H1 (cell line): ENCODE measurements around the gene PRR14L. TPM values are rescaled to one million over a fixed set of nuclear protein-coding genes. Genes with fewer than 3 reads are reported as not detected.
A peak's percentile ranks its signal among the peaks of the same experiment; 100 is the strongest.

Source experiments
- CTCF ChIA-PET: fragments of 300-600 bp; sonication (Branson Sonifier 250); formaldehyde crosslinking; loops from one replicate; lab custom pipeline; 2021; ENCODE audit not compliant: partially characterized antibody; lab: Charles Lee
- POLR2A ChIA-PET: fragments of 300-600 bp; sonication (Branson Sonifier 250); formaldehyde crosslinking; loops from one replicate; lab custom pipeline; 2021; ENCODE audit warnings: inconsistent platforms; ENCODE audit not compliant: partially characterized antibody; lab: Charles Lee
- DNase-seq, 2 experiments: peaks; one replicate each; pipeline versions ENCODE4 v3.0.0 to v3.0.0-alpha.2; 2010 to 2022; ENCODE audit warnings: low spot score in 2 of 2, low read depth in 1 of 2, mixed read lengths in 1 of 2
- FAIRE-seq: peaks from 2 replicates; lab custom pipeline; 2011; peaks lifted over from hg19 to GRCh38; lab: Jason Lieb, UNC
- H2AFZ ChIP-seq: 2 replicates; pipeline ENCODE4 v1.8.1; 2012; ENCODE audit warnings: low read length, inconsistent platforms
- H2AK5ac ChIP-seq: 2 replicates; pipeline ENCODE4 v1.6.1; 2013; ENCODE audit warnings: low read depth, low read length
- H2BK120ac ChIP-seq: replicated peaks from 2 replicates; pipeline ENCODE3; 2013; ENCODE audit warnings: low read depth, low read length, inconsistent platforms
- H2BK12ac ChIP-seq: 2 replicates; pipeline ENCODE4 v1.6.1; 2013; ENCODE audit warnings: low read depth, low read length
- H2BK15ac ChIP-seq: 2 replicates; pipeline ENCODE4 v1.6.1; 2013; ENCODE audit warnings: low read length
- H2BK20ac ChIP-seq: 2 replicates; pipeline ENCODE4 v1.6.1; 2013; ENCODE audit warnings: low read length
- H2BK5ac ChIP-seq: 2 replicates; pipeline ENCODE4 v1.6.1; 2013; ENCODE audit warnings: low read depth, low read length
- H3K14ac ChIP-seq: 2 replicates; pipeline ENCODE4 v1.6.1; 2013; ENCODE audit warnings: inconsistent platforms; ENCODE audit not compliant: insufficient read length
- H3K18ac ChIP-seq: 2 replicates; pipeline ENCODE4 v1.6.1; 2013; ENCODE audit warnings: low read length; ENCODE audit errors: extremely low read depth
- H3K23ac ChIP-seq: 2 replicates; pipeline ENCODE4 v1.6.1; 2013; ENCODE audit warnings: inconsistent platforms; ENCODE audit not compliant: insufficient read length
- H3K23me2 ChIP-seq: 2 replicates; pipeline ENCODE4 v1.6.1; 2013; ENCODE audit warnings: low read depth, low read length
- H3K27ac ChIP-seq: 2 replicates; pipeline ENCODE4 v1.6.1; 2011; ENCODE audit warnings: low read depth, low read length, inconsistent platforms
- H3K27me3 ChIP-seq, 4 experiments: replicated peaks in 1 of 4; 1 replicate in 1 of 4; 2 replicates in 3 of 4; pipeline versions ENCODE4 v1.6.1 to v1.8.1; 2011 to 2013; ENCODE audit warnings: low read length in 3 of 4, mild to moderate bottlenecking in 3 of 4, inconsistent platforms in 2 of 4, mixed read lengths in 2 of 4, moderate library complexity in 1 of 4; ENCODE audit not compliant: control insufficient read depth in 3 of 4, insufficient read depth in 3 of 4; ENCODE audit errors: extremely low read depth in 1 of 4
- H3K36me3 ChIP-seq, 4 experiments: 2 replicates each; pipeline versions ENCODE4 v1.6.1 to v1.8.1; 2011 to 2013; ENCODE audit warnings: mild to moderate bottlenecking in 4 of 4, low read length in 3 of 4, moderate library complexity in 2 of 4, control low read depth in 1 of 4, inconsistent platforms in 1 of 4; ENCODE audit not compliant: insufficient read depth in 4 of 4, control insufficient read depth in 2 of 4
- H3K4ac ChIP-seq: replicated peaks from 2 replicates; pipeline ENCODE3; 2013; ENCODE audit warnings: low read length, low read depth, mixed read lengths, inconsistent platforms; ENCODE audit not compliant: insufficient read length
- H3K4me1 ChIP-seq, 4 experiments: replicated peaks in 1 of 4; 1 replicate in 1 of 4; 2 replicates in 3 of 4; pipeline versions ENCODE4 v1.6.1 to v1.8.1; 2011 to 2013; ENCODE audit warnings: low read length in 3 of 4, inconsistent platforms in 2 of 4, mixed read lengths in 1 of 4; ENCODE audit not compliant: insufficient read depth in 4 of 4, control insufficient read depth in 3 of 4
- H3K4me2 ChIP-seq, 2 experiments: 2 replicates each; pipeline versions ENCODE4 v1.6.1 to v1.8.1; 2011 to 2013; ENCODE audit warnings: low read depth in 2 of 2, low read length in 2 of 2, control low read depth in 1 of 2, inconsistent platforms in 1 of 2, mild to moderate bottlenecking in 1 of 2; ENCODE audit not compliant: insufficient read depth in 1 of 2
- H3K4me3 ChIP-seq, 4 experiments: fragments of 200-600, 300-600 bp in 1 of 4; sonication (generic), shearing (Covaris generic), sonication (Bioruptor Twin) in 1 of 4; 2 replicates each; pipeline versions ENCODE4 v1.5.1 to v1.8.1; 2011 to 2016; ENCODE audit warnings: low read length in 4 of 4, low read depth in 3 of 4, control low read depth in 2 of 4, inconsistent platforms in 2 of 4, mild to moderate bottlenecking in 2 of 4, mixed read lengths in 1 of 4, moderate library complexity in 1 of 4; ENCODE audit not compliant: insufficient read depth in 2 of 4; ENCODE audit errors: extremely low read depth in 1 of 4
- H3K56ac ChIP-seq: replicated peaks from 2 replicates; pipeline ENCODE3; 2013; ENCODE audit warnings: low read depth, mild to moderate bottlenecking, mixed read lengths, low read length, inconsistent platforms; ENCODE audit not compliant: insufficient read length
- H3K79me1 ChIP-seq: 2 replicates; pipeline ENCODE4 v1.6.1; 2013; ENCODE audit warnings: low read depth, low read length, control low read depth
- H3K79me2 ChIP-seq, 2 experiments: 2 replicates each; pipeline versions ENCODE4 v1.6.1 to v1.8.1; 2012 to 2013; ENCODE audit warnings: low read length in 2 of 2, mild to moderate bottlenecking in 2 of 2, inconsistent platforms in 1 of 2; ENCODE audit not compliant: insufficient read depth in 2 of 2, control insufficient read depth in 1 of 2
- H3K9ac ChIP-seq, 4 experiments: replicated peaks in 1 of 4; 1 replicate in 1 of 4; 2 replicates in 3 of 4; pipeline versions ENCODE4 v1.6.1 to v1.8.1; 2011 to 2013; ENCODE audit warnings: low read depth in 3 of 4, low read length in 3 of 4, control low read depth in 2 of 4, mild to moderate bottlenecking in 2 of 4, moderate library complexity in 2 of 4, inconsistent platforms in 1 of 4; ENCODE audit errors: extremely low read depth in 1 of 4
- H3K9me3 ChIP-seq, 2 experiments: 2 replicates each; pipeline versions ENCODE4 v1.6.1 to v1.8.1; 2012 to 2013; ENCODE audit warnings: mild to moderate bottlenecking in 2 of 2, moderate library complexity in 2 of 2, control low read depth in 1 of 2, inconsistent platforms in 1 of 2, low read depth in 1 of 2, low read length in 1 of 2, mixed read lengths in 1 of 2; ENCODE audit not compliant: insufficient read depth in 2 of 2
- H4K20me1 ChIP-seq, 2 experiments: replicated peaks in 1 of 2; 2 replicates each; pipeline versions ENCODE3 to v1.8.1; 2011 to 2013; ENCODE audit warnings: inconsistent platforms in 2 of 2, low read length in 2 of 2, mild to moderate bottlenecking in 1 of 2; ENCODE audit not compliant: insufficient read depth in 2 of 2, control insufficient read depth in 1 of 2
- H4K5ac ChIP-seq: 2 replicates; pipeline ENCODE4 v1.6.1; 2013; ENCODE audit warnings: low read length, low read depth, mixed read lengths, inconsistent platforms; ENCODE audit not compliant: insufficient read length
- H4K8ac ChIP-seq: 2 replicates; pipeline ENCODE4 v1.8.0; 2013; ENCODE audit warnings: mild to moderate bottlenecking, moderate library complexity, low read length, inconsistent platforms; ENCODE audit not compliant: insufficient read depth; ENCODE audit errors: extremely low read depth
- H4K91ac ChIP-seq: replicated peaks from 2 replicates; pipeline ENCODE3; 2013; ENCODE audit warnings: low read length, mixed read lengths, inconsistent platforms; ENCODE audit not compliant: insufficient read length
- FOSL1 ChIP-seq: IDR thresholded peaks from 2 replicates; pipeline ENCODE4 v1.6.1; 2011; ENCODE audit warnings: mild to moderate bottlenecking, low read depth, low read length, moderate library complexity; ENCODE audit not compliant: insufficient read depth
- SIN3A ChIP-seq, 2 experiments: IDR thresholded peaks in 1 of 2; conservative IDR thresholded peaks in 1 of 2; 2 replicates each; pipeline ENCODE4 v1.6.1; 2011 to 2012; ENCODE audit warnings: low read length in 2 of 2, improper control_type of control experiment in 1 of 2, low read depth in 1 of 2, mild to moderate bottlenecking in 1 of 2
- SP2 ChIP-seq: IDR thresholded peaks from 2 replicates; pipeline ENCODE4 v1.6.1; 2012; ENCODE audit warnings: mild to moderate bottlenecking, low read length, inconsistent platforms
- SUZ12 ChIP-seq: fragments of 200-600 bp; sonication (generic); IDR thresholded peaks from 2 replicates; pipeline ENCODE4 v1.6.1; 2012; ENCODE audit warnings: mild to moderate bottlenecking, inconsistent platforms, low read length, moderate library complexity, mixed read lengths
- WGBS, 2 experiments: shearing (Covaris generic) in 1 of 2; methylation state at CpG; one replicate each; pipeline versions ENCODE4 v1.1.6 to v1.1.7; 2013 to 2015; ENCODE audit warnings: low lambda C conversion rate in 2 of 2, mixed read lengths in 2 of 2, inconsistent platforms in 1 of 2, low coverage in 1 of 2, missing lambda C conversion rate in 1 of 2; ENCODE audit not compliant: insufficient replicate concordance in 2 of 2, insufficient coverage in 1 of 2, insufficient read length in 1 of 2; ENCODE audit errors: extremely low coverage in 1 of 2, missing lambda C conversion rate in 1 of 2; 5-methylcytosine and 5-hydroxymethylcytosine counted together
- polyA plus RNA-seq, 7 experiments: library from polyadenylated mRNA; depleted of rRNA in 3 of 7; stranded (reverse) in 5 of 7; unstranded in 2 of 7; fragments of >200 nt in 5 of 7; fragments of 200-250 nt in 2 of 7; gene quantifications; 1 replicate in 5 of 7; 2 replicates in 1 of 7; 4 replicates in 1 of 7; pipeline versions ENCODE4 v1.2.1 to v1.2.3, GENCODE V29; 2011 to 2013; ENCODE audit warnings: missing spikeins in 2 of 7, mixed read lengths in 2 of 7
- total RNA-seq: library from RNA; stranded (reverse); fragmentation: NEBNext Ultra II Directional; extraction: Animal tissue kit (Norgen Biotek cat#: 25700); gene quantifications from 2 replicates; pipeline ENCODE4 v1.2.1, GENCODE V29; 2021
- TF ChIP-seq, protein P1 (sequence below): IDR thresholded peaks from 2 replicates; pipeline ENCODE4 v1.6.1; 2012; ENCODE audit warnings: inconsistent platforms

PRR14L gene
- total and polyA plus RNA-seq, 2 of the 8 experiments (the other 6 are each of a cell fraction or from before 2014, with no cell fraction given) = 26.5 to 98.6 TPM

DNA sequence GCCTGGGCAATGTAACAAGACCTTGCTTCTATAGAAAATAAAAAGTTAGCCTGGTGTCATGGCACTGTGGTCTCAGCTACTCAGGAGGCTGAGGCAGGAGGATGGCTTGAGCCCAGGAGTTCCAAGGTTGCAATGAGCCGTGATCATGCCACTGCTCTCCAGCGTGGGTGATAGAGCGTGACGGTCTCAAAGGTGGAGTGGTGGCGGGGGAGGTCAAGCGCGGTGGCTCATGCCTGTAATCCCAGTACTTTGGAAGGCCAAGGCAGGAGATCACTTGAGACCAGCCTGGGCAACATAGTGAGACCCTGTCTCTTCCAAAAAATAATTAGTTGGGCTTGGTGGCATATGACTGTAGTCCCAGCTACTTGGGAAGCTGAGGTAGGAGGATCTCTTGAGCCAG is 71.2 kb downstream of the PRR14L start:
- Histone ChIP-seq H3K79me2 (no peaks in the 10 kb centered on the region), H3K27me3 (peaks cover 0 to 4% (median 3%) of the 10 kb centered on the region in 4 experiments; a peak in 3 of 7 replicates), H2BK15ac (no peak overlapping the region), H3K23ac (no peak overlapping the region), H3K4me2 (no peak overlapping the region), H3K9me3 (no peaks in the 10 kb centered on the region), H2AK5ac (no peak overlapping the region)
- DNase-seq = no peak
- WGBS, 2 experiments = 91% methylated on average over 7 of the region's 7 CpGs; no CpG with 5 or more reads in 1 of the 2 experiments
- TF ChIP-seq SP2 (no peak), SUZ12 (no peak), FOSL1 (no peak), SIN3A (conservative IDR thresholded peaks at IDR 0.05 in 1 of 2, IDR thresholded peaks at IDR 0.05 in 1 of 2; ENCODE audit: low read depth in 1 of 2, low read length in 2 of 2) (no peak)
- TF ChIP-seq, protein P1, sequence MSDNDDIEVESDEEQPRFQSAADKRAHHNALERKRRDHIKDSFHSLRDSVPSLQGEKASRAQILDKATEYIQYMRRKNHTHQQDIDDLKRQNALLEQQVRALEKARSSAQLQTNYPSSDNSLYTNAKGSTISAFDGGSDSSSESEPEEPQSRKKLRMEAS = no peak
- TF ChIP-seq, all 59 proteins: peak for 0
- FAIRE-seq = no peak
- Histone ChIP-seq H4K20me1 (peaks cover 0 to 2% of the 10 kb centered on the region in 2 experiments), H3K27ac (no peak overlapping the region), H2AFZ (no peak overlapping the region), H3K56ac (no peak overlapping the region), H3K9ac (no peak overlapping the region), H3K14ac (no peak overlapping the region), H4K8ac (no peak overlapping the region; the same call in 1 of the 2 replicates), H2BK12ac (peak overlapping the region; percentile 39; the same call in 1 of the 2 replicates), H4K5ac (no peak overlapping the region), H3K4me1 (peaks cover 0 to 2% (median 0%) of the 10 kb centered on the region in 4 experiments; a peak in 1 of 7 replicates), H3K79me1 (no peaks in the 10 kb centered on the region), H4K91ac (no peak overlapping the region), H2BK5ac (no peak overlapping the region), H3K4me3 (no peak overlapping the region), H3K36me3 (peaks cover 1 to 14% (median 5%) of the 10 kb centered on the region in 4 experiments; a peak in 5 of 8 replicates), H3K18ac (no peak overlapping the region), H2BK120ac (no peak overlapping the region), H3K4ac (no peak overlapping the region), H2BK20ac (no peak overlapping the region), H3K23me2 (no peaks in the 10 kb centered on the region)
- CTCF ChIA-PET = interaction anchor here (0.7 kb wide), 1 partner anchor 50 kb away, joined by 3 read pairs; no protein-coding TSS in a partner anchor
- POLR2A ChIA-PET = interaction anchor here (1.1 kb wide), 1 partner anchor 11 kb away, joined by 4 read pairs; no protein-coding TSS in a partner anchor
